ENCODE data around the gene BCAS3.

The BCAS3 gene

GRCh38 chr17:61203671-61204131 is 526.0 kb downstream of the BCAS3 start:
- Mint-ChIP-seq H3K27me3 (ENCODE audit: low read depth, poor library complexity) (peaks cover 8% of the 10 kb centered on the region), H3K9me3 (no peaks in the 10 kb centered on the region), H3K27ac (peak overlapping the region; percentile 53), H3K4me1 (peaks cover 56% of the 10 kb centered on the region), H3K36me3 (ENCODE audit: low read depth) (peaks cover 9% of the 10 kb centered on the region), H3K4me3 (no peak overlapping the region)
- no peak for DNase-seq
- TF ChIP-seq, protein P1, sequence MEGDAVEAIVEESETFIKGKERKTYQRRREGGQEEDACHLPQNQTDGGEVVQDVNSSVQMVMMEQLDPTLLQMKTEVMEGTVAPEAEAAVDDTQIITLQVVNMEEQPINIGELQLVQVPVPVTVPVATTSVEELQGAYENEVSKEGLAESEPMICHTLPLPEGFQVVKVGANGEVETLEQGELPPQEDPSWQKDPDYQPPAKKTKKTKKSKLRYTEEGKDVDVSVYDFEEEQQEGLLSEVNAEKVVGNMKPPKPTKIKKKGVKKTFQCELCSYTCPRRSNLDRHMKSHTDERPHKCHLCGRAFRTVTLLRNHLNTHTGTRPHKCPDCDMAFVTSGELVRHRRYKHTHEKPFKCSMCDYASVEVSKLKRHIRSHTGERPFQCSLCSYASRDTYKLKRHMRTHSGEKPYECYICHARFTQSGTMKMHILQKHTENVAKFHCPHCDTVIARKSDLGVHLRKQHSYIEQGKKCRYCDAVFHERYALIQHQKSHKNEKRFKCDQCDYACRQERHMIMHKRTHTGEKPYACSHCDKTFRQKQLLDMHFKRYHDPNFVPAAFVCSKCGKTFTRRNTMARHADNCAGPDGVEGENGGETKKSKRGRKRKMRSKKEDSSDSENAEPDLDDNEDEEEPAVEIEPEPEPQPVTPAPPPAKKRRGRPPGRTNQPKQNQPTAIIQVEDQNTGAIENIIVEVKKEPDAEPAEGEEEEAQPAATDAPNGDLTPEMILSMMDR (IDR thresholded peaks at IDR 0.05): no peak

DNA sequence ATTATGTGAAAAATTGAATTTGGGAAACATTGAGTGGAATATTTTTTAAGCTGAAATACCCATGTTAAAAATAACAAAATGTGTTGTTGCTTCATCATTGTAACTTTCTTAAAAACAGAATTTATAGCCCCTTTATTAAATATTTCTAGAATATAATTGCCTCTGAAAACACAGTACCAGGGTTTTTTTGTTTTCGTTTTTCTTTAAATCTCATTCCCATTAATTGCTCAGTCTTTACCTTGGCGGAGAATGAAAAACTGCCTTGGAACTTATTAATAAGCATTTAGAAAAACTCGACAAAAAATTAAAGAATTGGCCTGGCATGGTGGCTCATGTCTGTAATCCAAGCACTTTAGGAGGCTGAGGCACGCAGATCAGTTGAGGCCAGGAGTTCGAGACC is 526.8 kb downstream of the BCAS3 start:
- H3K9me3 Mint-ChIP-seq: no peaks in the 10 kb centered on the region
- peaks cover 8% of the 10 kb centered on the region for H3K27me3 Mint-ChIP-seq (ENCODE audit: low read depth, poor library complexity)
- DNase-seq: no peak
- no peak overlapping the region for H3K27ac Mint-ChIP-seq
- H3K4me3 Mint-ChIP-seq: no peak overlapping the region
- H3K4me1 Mint-ChIP-seq: peaks cover 63% of the 10 kb centered on the region
- H3K36me3 Mint-ChIP-seq (ENCODE audit: low read depth): peaks cover 9% of the 10 kb centered on the region
- TF ChIP-seq, protein P1 (IDR thresholded peaks at IDR 0.05): no peak

GRCh38 chr17:61205401-61205800 is 527.8 kb downstream of the BCAS3 start:
- peak; percentile 9 for DNase-seq
- Mint-ChIP-seq H3K9me3 (no peaks in the 10 kb centered on the region), H3K4me1 (peaks cover 63% of the 10 kb centered on the region), H3K4me3 (no peak overlapping the region), H3K36me3 (ENCODE audit: low read depth) (peaks cover 9% of the 10 kb centered on the region), H3K27me3 (ENCODE audit: low read depth, poor library complexity) (peaks cover 8% of the 10 kb centered on the region), H3K27ac (no peak overlapping the region)
- TF ChIP-seq, protein P1 (IDR thresholded peaks at IDR 0.05): no peak

- Mint-ChIP-seq H3K9me3 (no peaks in the 10 kb centered on the region), H3K36me3 (ENCODE audit: low read depth) (peaks cover 9% of the 10 kb centered on the region), H3K27me3 (ENCODE audit: low read depth, poor library complexity) (peaks cover 8% of the 10 kb centered on the region), H3K27ac (no peak overlapping the region), H3K4me1 (peaks cover 63% of the 10 kb centered on the region), H3K4me3 (no peak overlapping the region)
- TF ChIP-seq, protein P1 (IDR thresholded peaks at IDR 0.05): no peak
- no peak for DNase-seq
These were observed 528.3 kb downstream of the BCAS3 start for GRCh38 chr17:61205931-61206330.

GRCh38 chr17:61206922-61207321 is 529.3 kb downstream of the BCAS3 start:
- Mint-ChIP-seq H3K4me1 (peaks cover 56% of the 10 kb centered on the region), H3K36me3 (ENCODE audit: low read depth) (peaks cover 5% of the 10 kb centered on the region), H3K9me3 (no peaks in the 10 kb centered on the region), H3K4me3 (no peak overlapping the region), H3K27me3 (ENCODE audit: low read depth, poor library complexity) (peaks cover 8% of the 10 kb centered on the region), H3K27ac (no peak overlapping the region)
- DNase-seq: no peak
- TF ChIP-seq, protein P1 (IDR thresholded peaks at IDR 0.05): no peak

DNA sequence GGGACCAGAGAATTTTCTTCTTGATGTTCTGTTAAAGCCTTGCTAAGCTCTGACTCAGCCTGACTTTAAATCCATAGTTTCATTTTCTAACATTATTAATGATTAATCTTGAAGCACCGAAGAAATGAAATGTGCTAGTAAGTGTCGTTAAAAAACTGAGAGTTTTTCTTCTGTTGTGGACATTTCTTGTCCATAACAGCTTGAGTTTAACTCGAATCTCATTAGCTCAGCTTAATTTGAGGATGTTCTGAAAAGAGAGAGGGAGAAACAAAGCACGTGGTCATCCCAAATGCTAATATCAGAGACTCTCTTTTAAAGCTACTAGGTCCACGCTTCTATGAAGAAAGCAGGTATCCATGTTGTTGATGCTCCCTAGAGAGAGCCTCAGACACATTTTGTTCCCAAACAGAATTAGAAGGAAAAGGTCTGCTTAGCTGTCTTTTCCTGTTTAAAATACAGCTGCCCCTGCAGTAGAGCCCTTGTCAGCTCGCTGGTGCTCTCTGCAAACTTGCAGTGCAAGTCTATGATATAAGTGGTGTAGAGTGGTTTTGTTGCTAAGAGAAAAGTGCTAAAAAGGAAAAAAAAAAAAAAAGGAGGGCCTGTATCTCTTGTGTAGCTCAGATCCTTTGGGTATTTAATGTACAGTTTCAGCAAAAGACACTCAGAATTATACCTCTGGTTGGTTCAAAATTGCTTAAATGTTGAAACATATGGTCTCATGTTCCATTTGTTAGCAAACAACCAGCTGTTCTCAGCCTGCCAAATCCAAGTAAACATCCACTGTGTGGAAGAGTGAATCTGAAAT is 530.9 kb downstream of the BCAS3 start:
- no peak overlapping the region for H3K27ac Mint-ChIP-seq
- H3K4me3 Mint-ChIP-seq: no peak overlapping the region
- no peak for DNase-seq
- TF ChIP-seq, protein P1 (IDR thresholded peaks at IDR 0.05): no peak
- H3K27me3 Mint-ChIP-seq (ENCODE audit: low read depth, poor library complexity): peaks cover 5% of the 10 kb centered on the region
- H3K9me3 Mint-ChIP-seq: no peaks in the 10 kb centered on the region
- peaks cover 3% of the 10 kb centered on the region for H3K36me3 Mint-ChIP-seq (ENCODE audit: low read depth)
- peaks cover 52% of the 10 kb centered on the region for H3K4me1 Mint-ChIP-seq

Measured in nephron progenitor cell (in vitro differentiated cells).